Vagina (tissue), 2 donors: ENCODE data around the gene SYNJ1.

ENCODE experiments used
- POLR2A ChIP-seq, 2 donors: fragments of 450-650 bp; IDR thresholded peaks; one replicate each; pipeline ENCODE4 v1.6.1; 2017; ENCODE audit warnings: antibody characterized with exemption in 2 of 2, mild to moderate bottlenecking in 2 of 2, moderate library complexity in 2 of 2
- POLR2AphosphoS5 ChIP-seq, 2 donors: sonication (generic); formaldehyde crosslinking; IDR thresholded peaks; one replicate each; pipeline ENCODE4 v1.9.0; 2017; ENCODE audit warnings: antibody characterized with exemption in 2 of 2, mild to moderate bottlenecking in 2 of 2, low read depth in 1 of 2; ENCODE audit not compliant: insufficient read depth in 1 of 2
- TF ChIP-seq, protein P1 (sequence below), 3 experiments: fragments of 450-650 bp in 2 of 3; fragments of 200-600 bp in 1 of 3; sonication (generic) in 1 of 3; IDR thresholded peaks; one replicate each; pipeline ENCODE4 v1.5.1; 2017 to 2019; ENCODE audit warnings: antibody characterized with exemption in 3 of 3, mild to moderate bottlenecking in 2 of 3, moderate library complexity in 2 of 3

DNA sequence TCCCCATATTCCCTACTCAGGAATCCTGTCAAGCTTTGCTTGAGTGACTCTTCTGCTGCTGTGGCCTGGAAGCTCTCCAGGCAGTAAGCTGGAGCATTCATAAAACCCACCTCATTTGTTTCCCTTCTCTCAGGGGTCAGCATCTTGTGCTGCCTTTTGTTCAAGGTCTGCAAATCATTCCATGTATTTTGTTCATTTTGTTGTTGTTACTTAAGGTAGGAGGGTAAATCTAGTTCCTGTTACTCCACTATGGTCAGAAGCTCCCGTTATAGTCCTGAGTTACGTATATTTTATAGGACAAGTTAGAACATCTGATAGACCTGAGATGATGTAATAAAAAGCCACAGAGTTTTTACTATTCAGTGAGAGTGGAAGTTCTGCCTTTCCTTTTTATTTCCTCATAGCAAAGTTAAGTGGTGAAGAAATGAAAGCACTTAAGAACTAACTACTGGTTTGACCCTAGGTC lies 9.9 kb downstream of the SYNJ1 start:
- TF ChIP-seq, protein P1, sequence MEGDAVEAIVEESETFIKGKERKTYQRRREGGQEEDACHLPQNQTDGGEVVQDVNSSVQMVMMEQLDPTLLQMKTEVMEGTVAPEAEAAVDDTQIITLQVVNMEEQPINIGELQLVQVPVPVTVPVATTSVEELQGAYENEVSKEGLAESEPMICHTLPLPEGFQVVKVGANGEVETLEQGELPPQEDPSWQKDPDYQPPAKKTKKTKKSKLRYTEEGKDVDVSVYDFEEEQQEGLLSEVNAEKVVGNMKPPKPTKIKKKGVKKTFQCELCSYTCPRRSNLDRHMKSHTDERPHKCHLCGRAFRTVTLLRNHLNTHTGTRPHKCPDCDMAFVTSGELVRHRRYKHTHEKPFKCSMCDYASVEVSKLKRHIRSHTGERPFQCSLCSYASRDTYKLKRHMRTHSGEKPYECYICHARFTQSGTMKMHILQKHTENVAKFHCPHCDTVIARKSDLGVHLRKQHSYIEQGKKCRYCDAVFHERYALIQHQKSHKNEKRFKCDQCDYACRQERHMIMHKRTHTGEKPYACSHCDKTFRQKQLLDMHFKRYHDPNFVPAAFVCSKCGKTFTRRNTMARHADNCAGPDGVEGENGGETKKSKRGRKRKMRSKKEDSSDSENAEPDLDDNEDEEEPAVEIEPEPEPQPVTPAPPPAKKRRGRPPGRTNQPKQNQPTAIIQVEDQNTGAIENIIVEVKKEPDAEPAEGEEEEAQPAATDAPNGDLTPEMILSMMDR (IDR thresholded peaks at IDR 0.05), result no peak
- no peak for TF ChIP-seq POLR2A (IDR thresholded peaks at IDR 0.05)
- TF ChIP-seq POLR2AphosphoS5 (IDR thresholded peaks at IDR 0.05; ENCODE audit: insufficient read depth in 1 of 2, low read depth in 1 of 2), result no peak
